HG03108 (cell line): Measurements from ENCODE around the gene ACSS1.

Source experiments
- ATAC-seq: cut with Tn5 transposase; IDR thresholded peaks from one replicate; pipeline ENCODE4 v1.9.1; 2021; ENCODE audit warnings: moderate library complexity; ENCODE audit not compliant: unreplicated experiment

The ACSS1 gene

GRCh38 chr20:24980291-24981053, 77.5 kb downstream of the ACSS1 start:
- ATAC-seq, result no peak

DNA sequence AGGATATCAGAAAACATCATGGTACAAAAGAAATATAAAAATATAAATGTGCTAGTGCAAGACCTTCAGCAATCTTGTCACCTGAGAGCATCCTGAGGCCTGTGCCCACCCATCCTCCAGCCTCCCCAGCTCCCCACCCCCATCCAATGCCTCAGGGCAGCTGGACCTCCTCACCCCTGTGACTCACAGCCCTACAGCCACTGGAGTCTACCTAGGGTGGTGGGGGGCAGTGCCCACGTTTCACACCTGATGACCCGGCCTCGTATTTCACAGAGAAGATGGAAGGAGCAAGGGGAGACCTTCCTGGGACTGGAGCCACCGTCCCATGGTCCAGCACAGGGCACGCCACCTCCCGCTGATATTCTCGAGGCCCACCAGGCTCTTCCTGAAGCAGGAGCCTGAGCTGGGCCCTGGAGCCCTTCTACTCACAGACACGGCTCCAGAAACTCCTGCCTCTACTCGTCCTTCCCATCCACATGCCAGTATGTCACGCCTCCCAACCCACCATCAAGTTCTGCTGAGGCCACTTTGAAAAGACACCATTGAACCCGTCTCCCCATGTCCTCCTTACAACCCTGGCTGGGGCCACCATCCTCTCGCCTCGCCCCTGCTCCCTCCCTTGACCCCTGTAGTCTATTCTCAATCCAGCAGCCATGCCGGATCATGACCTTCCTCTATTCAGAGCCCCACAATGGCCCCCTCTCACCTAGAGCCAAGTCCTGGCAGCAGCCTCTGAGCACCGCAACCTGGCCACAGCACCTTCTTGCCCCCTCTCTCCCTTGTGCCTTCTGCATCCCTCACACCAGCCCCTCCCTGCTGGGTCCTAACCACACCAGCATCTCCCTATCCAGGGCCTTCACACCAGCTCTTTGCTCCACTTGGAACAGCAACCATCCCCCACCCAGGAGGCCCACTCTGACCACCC, 78.6 kb downstream of the ACSS1 start:
- no peak for ATAC-seq

DNA sequence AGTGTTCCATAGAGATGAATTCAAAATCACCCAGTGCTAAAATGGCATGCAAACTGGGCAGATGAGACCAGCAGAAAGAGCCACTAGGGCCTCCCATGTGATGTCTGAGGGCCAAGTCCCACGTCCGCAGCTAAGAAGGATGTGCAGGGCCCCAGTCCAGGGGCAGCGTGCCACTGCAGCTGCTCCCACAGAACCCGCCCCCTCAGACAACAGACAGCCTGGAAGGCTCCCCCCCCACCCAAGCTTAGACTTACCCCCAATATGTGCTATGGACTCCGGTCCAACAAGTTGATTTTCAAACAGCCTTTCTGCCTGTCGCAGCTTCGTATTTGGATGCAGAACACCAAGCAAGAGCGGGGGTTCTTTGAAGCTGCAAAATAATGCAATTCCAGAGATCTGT, 79.4 kb downstream of the ACSS1 start:
- ATAC-seq, result no peak

- no peak for ATAC-seq
Measured at GRCh38 chr20:24977797-24978196, 80.1 kb downstream of the ACSS1 start.

- no peak for ATAC-seq
Measured at GRCh38 chr20:24977336-24977735, 80.6 kb downstream of the ACSS1 start.

GRCh38 chr20:24972341-24972740, 85.6 kb downstream of the ACSS1 start:
- ATAC-seq, result no peak

- no peak for ATAC-seq
Measured at GRCh38 chr20:24971376-24972101, 86.4 kb downstream of the ACSS1 start.

DNA sequence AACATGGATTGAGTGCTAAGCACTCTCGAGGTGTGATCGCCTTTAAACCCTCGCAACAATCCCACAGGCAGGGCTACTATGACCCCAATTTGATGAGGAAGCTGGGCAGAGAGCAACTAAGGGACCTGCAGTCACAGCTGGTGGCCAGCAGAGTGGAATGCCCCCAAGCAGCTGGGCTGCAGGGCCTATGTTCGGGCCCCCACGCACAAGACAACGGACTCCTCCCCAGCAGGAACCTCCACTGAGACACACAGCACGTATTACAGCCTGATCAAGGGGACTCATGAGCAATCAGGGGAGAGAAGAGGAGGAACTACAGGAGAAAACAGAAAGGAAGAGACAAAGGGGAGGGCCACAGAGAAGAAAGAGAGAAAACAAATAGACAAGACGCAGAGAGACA, 87.2 kb downstream of the ACSS1 start:
- no peak for ATAC-seq

- no peak for ATAC-seq
Measured at GRCh38 chr20:24970030-24970553, 87.8 kb downstream of the ACSS1 start.

DNA sequence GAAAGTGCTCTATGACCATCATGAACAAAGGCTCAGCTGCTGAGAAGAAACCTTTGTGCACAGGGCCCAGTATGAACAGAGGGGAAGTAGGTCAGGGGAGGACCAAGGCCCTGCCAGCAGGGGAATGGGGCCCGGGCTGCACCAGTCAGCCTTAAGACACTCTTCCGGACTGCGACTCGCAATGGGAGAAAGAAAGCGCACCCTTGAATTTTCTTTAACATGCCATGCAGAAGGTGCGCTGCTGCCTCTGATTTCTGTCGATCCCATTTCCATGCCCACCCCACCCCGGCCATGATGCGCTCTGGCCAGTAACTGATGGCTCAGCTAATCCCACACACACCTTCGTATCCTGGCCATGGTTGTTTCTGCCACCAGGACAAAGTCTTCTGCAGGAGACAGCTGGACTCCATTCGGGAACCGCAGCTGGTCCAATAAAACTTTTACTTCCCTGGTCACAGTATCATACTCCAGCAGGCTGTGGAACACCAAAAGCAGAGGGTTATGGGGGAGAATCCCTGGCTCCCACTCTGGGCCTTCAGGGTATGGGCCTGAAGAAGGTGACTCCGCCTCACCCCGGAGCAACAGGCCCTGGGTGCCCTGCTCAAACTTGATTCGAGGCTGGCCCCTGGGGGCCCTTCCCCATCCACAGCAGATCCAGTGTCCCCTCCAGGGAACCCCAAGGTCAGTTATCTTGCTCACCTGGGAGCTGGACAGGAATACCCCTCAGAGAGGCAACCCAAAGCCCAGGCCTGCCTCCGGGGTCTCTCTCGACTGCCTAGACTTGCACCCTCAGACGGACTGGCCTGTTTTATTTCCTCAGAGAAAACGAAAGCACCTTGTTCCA, 88.5 kb downstream of the ACSS1 start:
- no peak for ATAC-seq

DNA sequence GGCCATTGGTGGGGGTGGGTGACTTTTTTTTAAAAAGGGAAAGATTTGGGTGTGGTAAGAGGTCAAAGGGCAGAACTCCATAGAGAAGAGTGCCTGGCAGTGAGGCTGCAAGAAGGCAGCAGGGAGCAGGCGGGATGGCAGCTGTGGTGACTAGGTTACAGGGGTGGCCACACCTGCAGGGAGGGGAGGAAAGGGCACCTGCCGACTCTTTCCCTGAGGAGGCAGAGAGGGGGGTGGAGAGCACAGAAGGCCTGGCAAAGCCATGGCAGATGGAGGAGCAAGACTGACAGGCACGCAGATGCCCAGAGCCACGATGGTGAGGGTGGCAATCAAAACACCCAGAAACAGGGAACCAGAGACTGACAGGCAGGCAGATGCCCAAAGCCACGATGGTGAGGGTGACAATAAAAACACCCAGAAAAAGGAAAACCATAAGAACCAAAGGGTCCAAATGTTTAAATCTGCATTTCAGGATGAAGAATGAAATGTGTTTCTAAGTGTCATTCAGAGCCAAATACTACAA, 89.6 kb downstream of the ACSS1 start:
- no peak for ATAC-seq

- no peak for ATAC-seq
Measured at GRCh38 chr20:24966317-24967012, 91.5 kb downstream of the ACSS1 start.

DNA sequence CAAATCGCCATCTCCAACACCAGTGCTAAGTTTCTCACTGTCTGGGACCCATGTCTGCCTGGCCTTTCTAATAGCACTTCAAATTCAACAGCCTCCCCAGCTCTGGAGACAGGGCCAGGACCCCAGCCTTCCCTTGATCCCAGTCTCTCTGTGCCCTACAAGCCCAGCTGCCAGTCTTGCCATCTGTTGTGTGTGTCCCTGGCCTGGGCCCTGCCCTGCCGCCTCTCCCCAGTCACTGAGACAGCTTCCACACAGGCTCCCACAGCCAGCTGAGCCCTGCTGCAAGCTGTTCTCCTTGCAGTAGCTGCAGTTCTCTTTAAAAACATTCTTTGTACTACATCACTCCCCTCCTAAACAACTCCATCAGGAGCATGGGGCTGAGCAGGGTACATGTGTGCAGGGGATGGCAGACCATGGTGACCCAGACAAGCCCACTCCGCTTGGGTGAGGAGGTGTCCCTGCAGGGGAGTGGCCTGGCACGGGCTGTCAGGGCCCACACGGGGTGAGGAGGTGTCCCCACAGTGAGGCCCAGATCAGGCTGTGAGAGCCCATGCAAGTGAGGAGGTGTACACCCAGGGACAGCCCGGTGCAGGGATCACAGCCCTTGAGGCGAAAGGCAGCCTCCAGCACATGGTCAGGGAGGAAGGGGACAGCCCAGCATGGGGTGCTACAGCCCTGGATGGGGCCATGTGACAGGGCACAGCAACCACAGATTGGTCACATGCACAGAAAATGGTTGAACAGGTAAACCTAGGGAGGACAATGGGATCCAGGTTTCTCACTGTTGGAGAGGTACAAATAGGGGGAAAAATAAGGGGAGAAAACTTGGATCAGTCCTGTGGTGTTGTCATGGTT, 92.6 kb downstream of the ACSS1 start:
- ATAC-seq, result no peak

GRCh38 chr20:24964506-24964840, 93.5 kb downstream of the ACSS1 start:
- ATAC-seq, result no peak

GRCh38 chr20:24963672-24964505, 94.0 kb downstream of the ACSS1 start:
- ATAC-seq, result no peak

GRCh38 chr20:24962510-24962909, 95.4 kb downstream of the ACSS1 start:
- no peak for ATAC-seq

- no peak for ATAC-seq
Measured at GRCh38 chr20:24962182-24962492, 95.8 kb downstream of the ACSS1 start.
